Liver (tissue), 9 donors: ENCODE results near the gene ABL1. TPM values are rescaled to one million over a fixed set of nuclear protein-coding genes. Genes with fewer than 3 reads are reported as not detected.
A peak's percentile ranks its signal among the peaks of the same experiment; 100 is the strongest.

Source experiments
- DNase-seq: peaks from one replicate; pipeline ENCODE4 v3.0.0-alpha.2; 2017; ENCODE audit warnings: low spot score
- H3K27ac ChIP-seq, 2 donors: one replicate each; pipeline ENCODE4 v1.7.0; 2013; ENCODE audit warnings: inconsistent platforms in 2 of 2, low read length in 2 of 2, control low read depth in 1 of 2, low read depth in 1 of 2, mild to moderate bottlenecking in 1 of 2
- H3K27me3 ChIP-seq, 4 donors: one replicate each; pipeline versions ENCODE4 v1.6.1 to v1.7.0; 2013; ENCODE audit warnings: low read length in 3 of 4, inconsistent platforms in 1 of 4, mild to moderate bottlenecking in 1 of 4, moderate library complexity in 1 of 4; ENCODE audit not compliant: control insufficient read depth in 4 of 4, insufficient read depth in 4 of 4
- H3K36me3 ChIP-seq, 4 donors: one replicate each; pipeline versions ENCODE4 v1.6.1 to v1.7.0; 2013; ENCODE audit warnings: low read length in 3 of 4, mild to moderate bottlenecking in 3 of 4, low read depth in 1 of 4, moderate library complexity in 1 of 4; ENCODE audit not compliant: control insufficient read depth in 4 of 4, insufficient read depth in 3 of 4
- H3K4me1 ChIP-seq, 4 donors: one replicate each; pipeline versions ENCODE4 v1.6.1 to v1.7.0; 2013; ENCODE audit warnings: low read length in 3 of 4, mild to moderate bottlenecking in 3 of 4, moderate library complexity in 1 of 4; ENCODE audit not compliant: control insufficient read depth in 4 of 4, insufficient read depth in 4 of 4
- H3K4me3 ChIP-seq, 3 donors: one replicate each; pipeline versions ENCODE4 v1.6.1 to v1.7.0; 2013; ENCODE audit warnings: low read length in 3 of 3, control low read depth in 1 of 3, low read depth in 1 of 3, mild to moderate bottlenecking in 1 of 3
- H3K9ac ChIP-seq, 2 donors: one replicate each; pipeline ENCODE4 v1.7.0; 2013; ENCODE audit warnings: low read length in 2 of 2, mild to moderate bottlenecking in 2 of 2, moderate library complexity in 2 of 2, control low read depth in 1 of 2, low read depth in 1 of 2
- H3K9me3 ChIP-seq, 4 donors: one replicate each; pipeline versions ENCODE4 v1.6.1 to v1.7.0; 2013; ENCODE audit warnings: low read length in 3 of 4; ENCODE audit not compliant: control insufficient read depth in 4 of 4
- EGR1 ChIP-seq, 2 donors: IDR thresholded peaks; 2 replicates each; pipeline ENCODE4 v1.6.1; 2016 to 2018; ENCODE audit warnings: antibody characterized with exemption in 2 of 2, low read depth in 2 of 2
- FOXA1 ChIP-seq: IDR thresholded peaks from 2 replicates; pipeline ENCODE4 v1.6.1; 2016; ENCODE audit warnings: antibody characterized with exemption
- FOXA2 ChIP-seq: IDR thresholded peaks from 2 replicates; pipeline ENCODE4 v1.6.1; 2016; ENCODE audit warnings: antibody characterized with exemption
- GABPA ChIP-seq, 2 donors: IDR thresholded peaks in 1 of 2; conservative IDR thresholded peaks in 1 of 2; 2 replicates each; pipeline ENCODE4 v1.6.1; 2016; ENCODE audit warnings: antibody characterized with exemption in 2 of 2, mild to moderate bottlenecking in 1 of 2, moderate library complexity in 1 of 2
- HNF4A ChIP-seq, 2 donors: conservative IDR thresholded peaks; 2 replicates each; pipeline ENCODE4 v1.6.1; 2016; ENCODE audit warnings: antibody characterized with exemption in 2 of 2, mild to moderate bottlenecking in 2 of 2
- HNF4G ChIP-seq: IDR thresholded peaks from 2 replicates; pipeline ENCODE4 v1.6.1; 2016; ENCODE audit warnings: antibody characterized with exemption
- JUND ChIP-seq, 2 donors: IDR thresholded peaks; 2 replicates each; pipeline ENCODE4 v1.6.1; 2016; ENCODE audit warnings: antibody characterized with exemption in 2 of 2
- NR2F2 ChIP-seq: IDR thresholded peaks from 2 replicates; pipeline ENCODE4 v1.6.1; 2016; ENCODE audit warnings: antibody characterized with exemption
- RAD21 ChIP-seq, 2 donors: IDR thresholded peaks; 2 replicates each; pipeline ENCODE4 v1.6.1; 2016; ENCODE audit warnings: antibody characterized with exemption in 2 of 2, mild to moderate bottlenecking in 2 of 2
- RXRA ChIP-seq, 2 donors: IDR thresholded peaks; 2 replicates each; pipeline ENCODE4 v1.6.1; 2017 to 2018; ENCODE audit warnings: antibody characterized with exemption in 2 of 2, mild to moderate bottlenecking in 1 of 2
- SP1 ChIP-seq: IDR thresholded peaks from 2 replicates; pipeline ENCODE4 v1.6.1; 2018; ENCODE audit warnings: antibody characterized with exemption, mild to moderate bottlenecking
- TAF1 ChIP-seq: conservative IDR thresholded peaks from 2 replicates; pipeline ENCODE4 v1.6.1; 2016; ENCODE audit warnings: antibody characterized with exemption, mild to moderate bottlenecking
- YY1 ChIP-seq: IDR thresholded peaks from 2 replicates; pipeline ENCODE4 v1.6.1; 2016; ENCODE audit warnings: antibody characterized with exemption, mild to moderate bottlenecking
- WGBS: extraction: QIAGEN DNeasy Blood & Tissue Kit; methylation state at CpG from one replicate; pipeline ENCODE4 v1.1.7; 2013; 5-methylcytosine and 5-hydroxymethylcytosine counted together
- polyA plus RNA-seq, 2 donors: library from polyadenylated mRNA; stranded (reverse) in 1 of 2; unstranded in 1 of 2; fragments of 200-250 nt in 1 of 2; fragments of >200 nt in 1 of 2; fragmentation: Nextera tagmentation in 1 of 2; extraction: Ambion mirVana in 1 of 2; gene quantifications; one replicate each; pipeline versions ENCODE4 v1.2.1 to v1.2.3, GENCODE V29; 2013 to 2015
- total RNA-seq, 2 donors: library from RNA; depleted of rRNA; stranded (reverse); fragments of >200 nt; gene quantifications; one replicate each; pipeline ENCODE4 v1.2.3, GENCODE V29; 2014
- TF ChIP-seq, protein P1 (sequence below): IDR thresholded peaks from 2 replicates; pipeline ENCODE4 v1.6.1; 2016; ENCODE audit warnings: antibody characterized with exemption
- TF ChIP-seq, protein P2 (sequence below): fragments of 150-350 bp; IDR thresholded peaks from 2 replicates; pipeline ENCODE4 v1.5.1; 2017; ENCODE audit warnings: improper control_type of control experiment, low read depth, low read length; ENCODE audit not compliant: missing input control
- TF ChIP-seq, protein P3 (sequence below): IDR thresholded peaks from 2 replicates; pipeline ENCODE4 v1.6.1; 2016; ENCODE audit warnings: antibody characterized with exemption
- donor health status: healthy.
- donor health status: healthy.
- donor health status: healthy.
- donor health status: healthy.
- donor health status: healthy.

The ABL1 gene
- total and polyA plus RNA-seq, 4 donors: 4.2 to 14.2 (median 10.9) TPM

DNA sequence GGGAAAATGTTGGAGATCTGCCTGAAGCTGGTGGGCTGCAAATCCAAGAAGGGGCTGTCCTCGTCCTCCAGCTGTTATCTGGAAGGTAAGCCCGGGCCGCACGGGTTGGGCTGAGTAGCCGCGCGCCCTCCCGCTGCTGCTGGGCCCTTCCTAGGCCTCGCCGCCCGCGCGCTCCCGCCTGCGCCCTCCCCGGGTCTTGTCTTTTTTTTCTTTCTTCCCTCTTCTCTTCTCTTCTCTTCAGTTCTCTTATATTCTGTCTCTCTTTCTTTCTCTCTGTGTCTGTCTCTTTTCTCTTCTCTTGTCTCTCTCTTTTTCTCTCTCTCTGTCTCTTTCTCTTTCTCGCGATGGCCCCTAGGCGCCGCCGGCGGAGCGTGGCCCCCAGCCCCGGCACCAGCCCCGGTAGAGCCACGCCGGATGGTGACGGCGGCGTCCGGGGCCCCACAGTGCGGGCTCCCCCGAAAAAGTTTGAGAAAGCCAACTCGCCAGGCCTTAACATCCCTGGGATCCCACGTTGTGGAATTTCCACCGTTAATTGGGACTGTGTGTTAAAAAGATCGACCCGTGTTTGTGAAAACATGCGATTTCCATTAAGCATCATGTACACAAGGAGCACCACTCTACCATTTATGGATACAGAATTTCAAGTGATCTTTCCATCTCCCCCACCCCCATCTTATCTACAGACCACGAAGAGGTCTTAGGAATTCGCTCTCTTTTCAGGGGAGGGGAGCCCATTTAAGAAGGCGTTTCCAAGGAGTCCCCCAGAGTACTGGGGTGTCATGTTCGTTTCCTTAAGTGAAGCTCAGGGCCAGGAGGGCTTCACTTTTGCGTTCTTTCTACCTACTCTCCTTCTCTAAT lies 616 bp downstream of the ABL1 start:
- TF ChIP-seq, protein P1, sequence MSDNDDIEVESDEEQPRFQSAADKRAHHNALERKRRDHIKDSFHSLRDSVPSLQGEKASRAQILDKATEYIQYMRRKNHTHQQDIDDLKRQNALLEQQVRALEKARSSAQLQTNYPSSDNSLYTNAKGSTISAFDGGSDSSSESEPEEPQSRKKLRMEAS: no peak
- TF ChIP-seq SP1 (no peak), NR2F2 (no peak), RXRA (IDR thresholded peaks at IDR 0.05) (no peak), GABPA (IDR thresholded peaks at IDR 0.05 in 1 of 2, conservative IDR thresholded peaks at IDR 0.05 in 1 of 2) (no peak), EGR1 (IDR thresholded peaks at IDR 0.05; ENCODE audit: low read depth in 2 of 2) (no peak), JUND (IDR thresholded peaks at IDR 0.05) (no peak), FOXA2 (no peak), RAD21 (IDR thresholded peaks at IDR 0.05) (no peak)
- TF ChIP-seq, protein P2, sequence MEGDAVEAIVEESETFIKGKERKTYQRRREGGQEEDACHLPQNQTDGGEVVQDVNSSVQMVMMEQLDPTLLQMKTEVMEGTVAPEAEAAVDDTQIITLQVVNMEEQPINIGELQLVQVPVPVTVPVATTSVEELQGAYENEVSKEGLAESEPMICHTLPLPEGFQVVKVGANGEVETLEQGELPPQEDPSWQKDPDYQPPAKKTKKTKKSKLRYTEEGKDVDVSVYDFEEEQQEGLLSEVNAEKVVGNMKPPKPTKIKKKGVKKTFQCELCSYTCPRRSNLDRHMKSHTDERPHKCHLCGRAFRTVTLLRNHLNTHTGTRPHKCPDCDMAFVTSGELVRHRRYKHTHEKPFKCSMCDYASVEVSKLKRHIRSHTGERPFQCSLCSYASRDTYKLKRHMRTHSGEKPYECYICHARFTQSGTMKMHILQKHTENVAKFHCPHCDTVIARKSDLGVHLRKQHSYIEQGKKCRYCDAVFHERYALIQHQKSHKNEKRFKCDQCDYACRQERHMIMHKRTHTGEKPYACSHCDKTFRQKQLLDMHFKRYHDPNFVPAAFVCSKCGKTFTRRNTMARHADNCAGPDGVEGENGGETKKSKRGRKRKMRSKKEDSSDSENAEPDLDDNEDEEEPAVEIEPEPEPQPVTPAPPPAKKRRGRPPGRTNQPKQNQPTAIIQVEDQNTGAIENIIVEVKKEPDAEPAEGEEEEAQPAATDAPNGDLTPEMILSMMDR: no peak

DNA sequence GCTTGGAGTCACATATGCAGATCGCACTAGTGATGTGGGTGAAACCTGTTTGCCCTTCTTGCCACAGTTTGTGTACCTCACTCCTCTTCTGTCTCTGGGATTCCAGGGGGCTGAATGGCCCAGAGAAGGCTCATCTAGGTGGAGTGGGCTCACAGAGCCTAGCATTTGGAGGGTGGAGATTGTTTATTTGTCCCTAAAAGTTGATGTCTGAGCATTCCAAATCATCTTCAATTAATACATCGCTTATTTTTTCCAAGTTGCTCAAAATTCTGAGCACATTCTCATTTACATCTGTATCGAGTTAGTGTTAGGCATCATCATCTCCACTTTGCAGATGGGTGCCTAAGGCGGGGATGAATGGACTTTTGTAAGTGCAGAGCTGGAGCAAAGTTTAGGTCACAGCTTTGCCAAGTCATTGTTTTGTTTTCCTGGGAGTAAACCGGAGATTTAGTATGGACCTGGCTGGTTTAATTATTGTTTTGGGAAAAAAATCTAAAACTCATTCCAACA lies 2.0 kb downstream of the ABL1 start:
- H3K9ac ChIP-seq: no peak overlapping the region
- no peaks in the 10 kb centered on the region for H3K36me3 ChIP-seq
- H3K4me1 ChIP-seq: peaks cover 4 to 22% (median 13%) of the 10 kb centered on the region in 4 donors
- H3K27ac ChIP-seq: no peak overlapping the region
- no peaks in the 10 kb centered on the region for H3K27me3 ChIP-seq
- H3K9me3 ChIP-seq: no peaks in the 10 kb centered on the region
- H3K4me3 ChIP-seq: no peak overlapping the region
- no peak for DNase-seq
- WGBS: 46% methylated on average over 5 of the region's 5 CpGs
- TF ChIP-seq SP1 (no peak), HNF4A (conservative IDR thresholded peaks at IDR 0.05) (peak; percentile 69 to 77), RXRA (IDR thresholded peaks at IDR 0.05) (peak in 1 of 2 donors; percentile 37), HNF4G (peak; percentile 12)
- TF ChIP-seq, protein P1: no peak

More for the DNA sequence above, 616 bp downstream of the ABL1 start:
- 9% methylated on average over 44 of the region's 44 CpGs for WGBS
- H3K27ac ChIP-seq: peak overlapping the region; percentile 71 to 75
- H3K36me3 ChIP-seq: no peaks in the 10 kb centered on the region
- DNase-seq: peak; percentile 59
- H3K4me3 ChIP-seq: peak overlapping the region; percentile 59 to 73 (median 70)
- H3K9ac ChIP-seq: peak overlapping the region; percentile 39 to 91
- H3K9me3 ChIP-seq: no peaks in the 10 kb centered on the region
- H3K4me1 ChIP-seq: peaks cover 4 to 22% (median 13%) of the 10 kb centered on the region in 4 donors
- H3K27me3 ChIP-seq: no peaks in the 10 kb centered on the region

DNA sequence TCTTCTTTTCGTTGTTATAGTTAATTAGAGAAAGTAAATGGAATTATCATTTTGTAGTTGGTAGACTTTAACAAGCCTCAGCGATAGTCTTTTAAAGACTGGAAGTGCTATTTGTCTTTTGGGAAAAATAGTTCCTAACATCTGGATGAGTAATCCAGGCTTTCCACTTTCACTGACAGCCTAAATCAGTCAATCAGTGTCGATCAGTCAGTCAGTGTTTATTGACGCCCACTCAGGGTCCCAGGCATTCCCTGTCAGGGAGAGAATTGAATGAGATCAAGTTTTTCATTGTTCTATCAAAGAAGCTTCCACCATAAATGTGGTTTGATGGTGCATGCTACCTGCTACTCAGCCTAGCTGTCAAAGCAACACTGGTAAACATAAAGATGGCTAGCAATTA lies 2.6 kb downstream of the ABL1 start:
- no peak for DNase-seq
- Histone ChIP-seq H3K4me1 (peaks cover 4 to 22% (median 13%) of the 10 kb centered on the region in 4 donors), H3K36me3 (peaks cover 0 to 1% (median 0%) of the 10 kb centered on the region in 4 donors), H3K9ac (no peak overlapping the region), H3K27me3 (no peaks in the 10 kb centered on the region), H3K4me3 (no peak overlapping the region), H3K9me3 (no peaks in the 10 kb centered on the region), H3K27ac (no peak overlapping the region)
- WGBS: 72% methylated on average over 4 of the region's 4 CpGs
- no peak for TF ChIP-seq RXRA (IDR thresholded peaks at IDR 0.05)
- TF ChIP-seq EGR1 (IDR thresholded peaks at IDR 0.05; ENCODE audit: low read depth in 2 of 2): no peak
- TF ChIP-seq YY1: no peak
- TF ChIP-seq, protein P1: no peak
- TF ChIP-seq RAD21 (IDR thresholded peaks at IDR 0.05): no peak
- TF ChIP-seq FOXA1: no peak
- TF ChIP-seq, protein P2: no peak
- TF ChIP-seq GABPA (IDR thresholded peaks at IDR 0.05 in 1 of 2, conservative IDR thresholded peaks at IDR 0.05 in 1 of 2): no peak
- TF ChIP-seq, protein P3, sequence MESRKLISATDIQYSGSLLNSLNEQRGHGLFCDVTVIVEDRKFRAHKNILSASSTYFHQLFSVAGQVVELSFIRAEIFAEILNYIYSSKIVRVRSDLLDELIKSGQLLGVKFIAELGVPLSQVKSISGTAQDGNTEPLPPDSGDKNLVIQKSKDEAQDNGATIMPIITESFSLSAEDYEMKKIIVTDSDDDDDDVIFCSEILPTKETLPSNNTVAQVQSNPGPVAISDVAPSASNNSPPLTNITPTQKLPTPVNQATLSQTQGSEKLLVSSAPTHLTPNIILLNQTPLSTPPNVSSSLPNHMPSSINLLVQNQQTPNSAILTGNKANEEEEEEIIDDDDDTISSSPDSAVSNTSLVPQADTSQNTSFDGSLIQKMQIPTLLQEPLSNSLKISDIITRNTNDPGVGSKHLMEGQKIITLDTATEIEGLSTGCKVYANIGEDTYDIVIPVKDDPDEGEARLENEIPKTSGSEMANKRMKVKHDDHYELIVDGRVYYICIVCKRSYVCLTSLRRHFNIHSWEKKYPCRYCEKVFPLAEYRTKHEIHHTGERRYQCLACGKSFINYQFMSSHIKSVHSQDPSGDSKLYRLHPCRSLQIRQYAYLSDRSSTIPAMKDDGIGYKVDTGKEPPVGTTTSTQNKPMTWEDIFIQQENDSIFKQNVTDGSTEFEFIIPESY: no peak
- TF ChIP-seq TAF1: no peak
- TF ChIP-seq JUND (IDR thresholded peaks at IDR 0.05): no peak
